CD4-positive, alpha-beta memory T cell (primary cell): Measurements from ENCODE around the gene TPGS2. TPM values are rescaled to one million over a fixed set of nuclear protein-coding genes. Genes with fewer than 3 reads are reported as not detected.
"Not testable (repeated sequence)": the region's sequence is repeated elsewhere in the genome, so short reads cannot be mapped to it uniquely, and the experiment has no call there.

ENCODE experiments used
- CTCF ChIA-PET: fragments of 350-600 bp; sonication (Branson Sonifier 250); formaldehyde crosslinking; loops from one replicate; lab custom pipeline; 2021; ENCODE audit warnings: inconsistent platforms; ENCODE audit not compliant: partially characterized antibody; lab: Charles Lee
- POLR2A ChIA-PET: fragments of 350-600 bp; sonication (Branson Sonifier 250); formaldehyde crosslinking; loops from one replicate; lab custom pipeline; 2021; ENCODE audit not compliant: partially characterized antibody; lab: Charles Lee
- DNase-seq, 5 donors: peaks; one replicate each; pipeline versions ENCODE4 v3.0.0 to v3.0.0-alpha.2; 2020 to 2022; ENCODE audit warnings: mixed read lengths in 1 of 5
- H3K27ac ChIP-seq: one replicate; pipeline ENCODE4 v1.7.0; 2013; ENCODE audit warnings: low read depth, low read length
- H3K27me3 ChIP-seq: 2 replicates; pipeline ENCODE4 v1.7.0; 2013; ENCODE audit warnings: mild to moderate bottlenecking, low read length, moderate library complexity; ENCODE audit not compliant: insufficient read depth
- H3K36me3 ChIP-seq: 2 replicates; pipeline ENCODE4 v1.7.0; 2013; ENCODE audit warnings: mild to moderate bottlenecking, low read length, moderate library complexity; ENCODE audit not compliant: insufficient read depth
- H3K4me1 ChIP-seq: 2 replicates; pipeline ENCODE4 v1.7.0; 2013; ENCODE audit warnings: mild to moderate bottlenecking, low read length, moderate library complexity; ENCODE audit not compliant: insufficient read depth
- H3K4me3 ChIP-seq, 2 donors: one replicate each; pipeline ENCODE4 v1.7.0; 2013; ENCODE audit warnings: low read length in 2 of 2, mild to moderate bottlenecking in 1 of 2
- H3K9me3 ChIP-seq, 2 donors: one replicate each; pipeline ENCODE4 v1.7.0; 2013; ENCODE audit warnings: low read length in 2 of 2, control low read depth in 1 of 2; ENCODE audit not compliant: control insufficient read depth in 1 of 2
- H3K27ac Mint-ChIP-seq, 7 donors: one replicate each; pipeline ENCODE4 v1.8.0; 2020 to 2021; ENCODE audit warnings: mixed read lengths in 7 of 7, mild to moderate bottlenecking in 6 of 7, inconsistent platforms in 3 of 7, moderate library complexity in 3 of 7
- H3K27me3 Mint-ChIP-seq, 2 donors: one replicate each; pipeline ENCODE4 v1.8.0; 2020 to 2021; ENCODE audit warnings: mixed read lengths in 2 of 2
- H3K36me3 Mint-ChIP-seq, 2 donors: one replicate each; pipeline ENCODE4 v1.8.0; 2020 to 2021; ENCODE audit warnings: mixed read lengths in 2 of 2, inconsistent platforms in 1 of 2, mild to moderate bottlenecking in 1 of 2
- H3K4me1 Mint-ChIP-seq, 4 donors: one replicate each; pipeline ENCODE4 v1.8.0; 2020 to 2021; ENCODE audit warnings: mixed read lengths in 4 of 4, mild to moderate bottlenecking in 1 of 4
- H3K4me3 Mint-ChIP-seq, 8 donors: one replicate each; pipeline ENCODE4 v1.8.0; 2020 to 2021; ENCODE audit warnings: mixed read lengths in 8 of 8, mild to moderate bottlenecking in 7 of 8, moderate library complexity in 6 of 8, inconsistent platforms in 3 of 8
- H3K9me3 Mint-ChIP-seq, 8 donors: one replicate each; pipeline ENCODE4 v1.8.0; 2020 to 2021; ENCODE audit warnings: mixed read lengths in 8 of 8, mild to moderate bottlenecking in 5 of 8, inconsistent platforms in 3 of 8, moderate library complexity in 1 of 8
- intact Hi-C: fragments of 100-400 bp; cut with micrococcal nuclease; formaldehyde crosslinking; loops from one replicate; pipeline ENCODE4 v1.15.1; 2023
- polyA plus RNA-seq, 2 donors: library from polyadenylated mRNA; unstranded; fragments of 300-500 nt; fragmentation: Illumina TruSeq; gene quantifications; one replicate each; pipeline ENCODE4 v1.2.3, GENCODE V29; 2021
- total RNA-seq, 2 experiments: library from RNA; stranded (reverse); gene quantifications; one replicate each; pipeline ENCODE4 v1.2.3, GENCODE V29; 2021

Gene TPGS2
- total and polyA plus RNA-seq, 4 experiments from 2014 or later, result 51.6 to 75.3 (median 62.1) TPM

GRCh38 chr18:36826556-36826955, 2.2 kb downstream of the TPGS2 start:
- no peak overlapping the region for H3K27ac Mint-ChIP-seq
- H3K9me3 Mint-ChIP-seq, result no peaks in the 10 kb centered on the region
- Histone ChIP-seq H3K4me1 (peaks cover 26% of the 10 kb centered on the region), H3K27ac (no peak overlapping the region), H3K27me3 (no peaks in the 10 kb centered on the region), H3K4me3 (no peak overlapping the region), H3K36me3 (no peaks in the 10 kb centered on the region), H3K9me3 (no peaks in the 10 kb centered on the region)
- peaks cover 0 to 14% of the 10 kb centered on the region in 2 donors for H3K36me3 Mint-ChIP-seq
- no peak for DNase-seq
- peak overlapping the region in 1 of 8 donors; percentile 39 for H3K4me3 Mint-ChIP-seq
- intact Hi-C loops, result loop anchor here (5.0 kb wide), 1 partner anchor 759 kb away; the partner anchor contains the start of gene RPRD1A
- no peaks in the 10 kb centered on the region for H3K27me3 Mint-ChIP-seq
- ChIA-PET POLR2A (no interaction called here), CTCF (interaction anchor here (4.4 kb wide), 1 partner anchor 15 kb away, joined by 22 read pairs; no protein-coding TSS in a partner anchor)
- peaks cover 24 to 55% (median 38%) of the 10 kb centered on the region in 4 donors for H3K4me1 Mint-ChIP-seq

DNA sequence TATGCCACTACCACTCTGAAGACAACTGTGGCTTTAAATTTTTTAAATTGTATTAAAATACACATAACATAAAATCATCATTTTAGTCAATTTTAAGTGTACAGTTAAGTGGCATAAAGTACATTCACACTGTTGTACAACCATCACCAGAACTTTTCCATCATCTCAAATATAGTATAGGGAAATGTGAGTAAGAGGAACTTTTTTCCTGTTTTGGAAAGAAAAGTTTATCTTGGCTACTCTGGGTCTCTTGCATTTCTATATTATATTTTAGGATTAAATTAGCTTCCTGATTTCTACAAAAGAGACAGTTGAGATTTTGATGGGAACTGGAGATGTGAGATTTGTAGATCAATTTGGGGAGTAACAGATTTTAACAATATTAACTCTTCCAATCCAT, 3.3 kb downstream of the TPGS2 start:
- Mint-ChIP-seq H3K4me1 (peaks cover 21 to 51% (median 34%) of the 10 kb centered on the region in 4 donors), H3K27ac (no peak overlapping the region), H3K36me3 (peaks cover 0 to 21% of the 10 kb centered on the region in 2 donors), H3K27me3 (no peaks in the 10 kb centered on the region), H3K9me3 (no peaks in the 10 kb centered on the region), H3K4me3 (no peak overlapping the region)
- CTCF ChIA-PET, result interaction anchor here (0.6 to 1.1 kb wide), 2 partner anchors 9 to 13 kb away, joined by 3 read pairs; no protein-coding TSS in a partner anchor
- POLR2A ChIA-PET, result no interaction called here
- Histone ChIP-seq H3K4me3 (no peak overlapping the region), H3K9me3 (no peaks in the 10 kb centered on the region), H3K4me1 (peaks cover 25% of the 10 kb centered on the region), H3K27ac (no peak overlapping the region), H3K27me3 (no peaks in the 10 kb centered on the region), H3K36me3 (no peaks in the 10 kb centered on the region)
- intact Hi-C loops, result loop anchor here (5.0 kb wide), 1 partner anchor 758 kb away; the partner anchor contains the start of gene RPRD1A
- DNase-seq, result no peak

DNA sequence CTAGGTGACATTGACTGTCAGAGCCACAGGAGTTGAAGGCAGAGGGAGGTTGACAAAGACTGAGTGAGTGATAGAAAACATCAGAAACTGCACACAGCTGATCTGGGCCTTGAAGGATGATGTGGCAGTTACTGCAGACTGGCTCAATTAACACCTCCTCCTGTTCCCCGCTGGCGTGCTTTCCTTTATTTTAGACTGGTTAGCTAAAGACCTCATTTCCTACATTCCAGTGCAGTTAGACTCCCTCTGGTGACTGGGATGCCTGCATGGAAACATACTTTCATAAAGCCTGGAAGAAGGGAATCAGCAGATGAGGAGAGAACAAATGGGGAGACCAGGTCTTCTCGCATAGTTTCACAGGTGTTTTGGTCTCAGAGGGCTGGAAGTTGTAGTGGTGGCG, 7.1 kb downstream of the TPGS2 start:
- H3K4me1 Mint-ChIP-seq, result peaks cover 8 to 20% (median 10%) of the 10 kb centered on the region in 4 donors
- no peaks in the 10 kb centered on the region for H3K27me3 ChIP-seq
- H3K27ac Mint-ChIP-seq, result no peak overlapping the region
- H3K4me3 ChIP-seq, result no peak overlapping the region
- H3K36me3 Mint-ChIP-seq, result peaks cover 12 to 33% of the 10 kb centered on the region in 2 donors
- intact Hi-C loops, result no loop called here
- peaks cover 6% of the 10 kb centered on the region for H3K36me3 ChIP-seq
- H3K4me3 Mint-ChIP-seq, result no peak overlapping the region
- no peaks in the 10 kb centered on the region for H3K27me3 Mint-ChIP-seq
- no peaks in the 10 kb centered on the region for H3K4me1 ChIP-seq
- no peaks in the 10 kb centered on the region for H3K9me3 Mint-ChIP-seq
- CTCF ChIA-PET, result interaction anchor here (1.1 to 2.7 kb wide), 3 partner anchors 9 to 14 kb away, joined by 3 to 8 read pairs (median 3); no protein-coding TSS in a partner anchor
- no peak overlapping the region for H3K27ac ChIP-seq
- no peaks in the 10 kb centered on the region for H3K9me3 ChIP-seq
- POLR2A ChIA-PET, result no interaction called here
- DNase-seq, result no peak

DNA sequence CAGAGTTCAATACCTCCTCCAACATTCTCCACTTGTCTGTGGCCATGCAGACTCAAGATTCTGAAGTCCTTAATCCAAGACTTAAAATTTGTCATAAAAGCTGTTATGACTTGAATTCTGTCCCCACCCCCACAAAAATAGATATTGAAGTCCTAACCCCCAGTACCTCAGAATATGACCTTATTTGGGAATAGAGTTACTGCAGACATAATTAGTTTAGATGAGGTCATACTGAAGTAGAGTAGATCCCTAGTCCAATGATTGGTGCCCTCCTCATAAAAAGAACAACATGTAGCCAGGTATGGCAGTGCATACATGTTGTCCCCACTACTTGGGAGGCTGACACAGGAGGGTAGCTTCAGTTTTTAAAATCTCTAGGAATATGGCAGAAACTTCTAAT, 9.2 kb downstream of the TPGS2 start:
- POLR2A ChIA-PET, result interaction anchor here (2.8 kb wide), 1 partner anchor 9 kb away, joined by 9 read pairs; the partner anchor contains the start of genes KIAA1328 and TPGS2
- no peaks in the 10 kb centered on the region for H3K9me3 Mint-ChIP-seq
- CTCF ChIA-PET, result interaction anchor here (2.5 to 2.6 kb wide), 2 partner anchors 9 kb away, joined by 10 to 13 read pairs; partner anchors contain the start of genes KIAA1328 and TPGS2
- DNase-seq, result no peak
- intact Hi-C loops, result no loop called here
- H3K36me3 ChIP-seq, result peaks cover 6% of the 10 kb centered on the region
- H3K27me3 Mint-ChIP-seq, result no peaks in the 10 kb centered on the region
- peaks cover 5 to 20% (median 11%) of the 10 kb centered on the region in 4 donors for H3K4me1 Mint-ChIP-seq
- H3K27ac ChIP-seq, result no peak overlapping the region
- H3K9me3 ChIP-seq, result no peaks in the 10 kb centered on the region
- no peaks in the 10 kb centered on the region for H3K27me3 ChIP-seq
- H3K4me1 ChIP-seq, result no peaks in the 10 kb centered on the region
- H3K27ac Mint-ChIP-seq, result no peak overlapping the region
- no peak overlapping the region for H3K4me3 ChIP-seq
- H3K4me3 Mint-ChIP-seq, result no peak overlapping the region
- peaks cover 15 to 48% of the 10 kb centered on the region in 2 donors for H3K36me3 Mint-ChIP-seq

DNA sequence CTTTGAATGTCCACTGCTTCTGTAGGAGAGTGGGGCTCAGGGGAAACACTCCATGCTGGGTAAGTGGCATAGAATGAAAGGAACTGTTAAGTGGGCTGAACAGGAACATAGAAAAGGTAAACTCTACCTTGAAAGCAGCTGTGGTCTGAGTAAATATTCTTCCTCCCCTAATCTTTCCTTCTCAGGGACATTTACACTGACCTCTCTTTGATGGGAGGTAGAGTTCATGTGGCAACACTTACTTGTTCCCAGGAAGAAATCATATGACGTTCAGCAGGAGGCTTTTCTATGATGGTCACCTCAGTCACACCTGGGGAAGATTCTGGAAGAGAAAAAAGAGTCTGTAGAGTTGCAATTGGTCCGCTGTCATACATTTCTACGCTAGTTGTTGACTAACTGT, 10.2 kb downstream of the TPGS2 start:
- Histone ChIP-seq H3K4me3 (no peak overlapping the region), H3K27ac (no peak overlapping the region), H3K4me1 (no peaks in the 10 kb centered on the region), H3K27me3 (no peaks in the 10 kb centered on the region), H3K9me3 (no peaks in the 10 kb centered on the region), H3K36me3 (peaks cover 13% of the 10 kb centered on the region)
- no peaks in the 10 kb centered on the region for H3K27me3 Mint-ChIP-seq
- ChIA-PET POLR2A (interaction anchor here (0.7 to 2.8 kb wide), 2 partner anchors 10 to 413 kb away, joined by 3 to 9 read pairs; partner anchors contain the start of genes KIAA1328 and TPGS2), CTCF (interaction anchor here (1.8 to 2.6 kb wide), 3 partner anchors 8 to 10 kb away, joined by 9 to 13 read pairs (median 10); partner anchors contain the start of genes KIAA1328 and TPGS2)
- no peak overlapping the region for H3K4me3 Mint-ChIP-seq
- intact Hi-C loops, result no loop called here
- H3K27ac Mint-ChIP-seq, result no peak overlapping the region
- no peaks in the 10 kb centered on the region for H3K9me3 Mint-ChIP-seq
- H3K4me1 Mint-ChIP-seq, result peaks cover 7 to 19% (median 9%) of the 10 kb centered on the region in 4 donors
- DNase-seq, result no peak
- H3K36me3 Mint-ChIP-seq, result peaks cover 22 to 58% of the 10 kb centered on the region in 2 donors

GRCh38 chr18:36817039-36817438, 11.8 kb downstream of the TPGS2 start:
- Mint-ChIP-seq H3K4me3 (no peak overlapping the region), H3K9me3 (peaks cover 0 to 2% (median 0%) of the 10 kb centered on the region in 8 donors), H3K27me3 (no peaks in the 10 kb centered on the region), H3K4me1 (peaks cover 10 to 19% (median 13%) of the 10 kb centered on the region in 4 donors), H3K36me3 (peaks cover 22 to 73% of the 10 kb centered on the region in 2 donors), H3K27ac (peak overlapping the region in 3 of 7 donors; percentile 50 to 70 (median 57))
- no peak overlapping the region for H3K4me3 ChIP-seq
- peaks cover 13% of the 10 kb centered on the region for H3K36me3 ChIP-seq
- CTCF ChIA-PET, result interaction anchor here (1.6 to 2.5 kb wide), 3 partner anchors 9 to 799 kb away, joined by 3 to 13 read pairs (median 9); partner anchors contain the start of genes KIAA1328 and TPGS2
- no peaks in the 10 kb centered on the region for H3K4me1 ChIP-seq
- DNase-seq, result no peak
- H3K27ac ChIP-seq, result no peak overlapping the region
- no peaks in the 10 kb centered on the region for H3K9me3 ChIP-seq
- H3K27me3 ChIP-seq, result no peaks in the 10 kb centered on the region
- intact Hi-C loops, result no loop called here
- POLR2A ChIA-PET, result no interaction called here

DNA sequence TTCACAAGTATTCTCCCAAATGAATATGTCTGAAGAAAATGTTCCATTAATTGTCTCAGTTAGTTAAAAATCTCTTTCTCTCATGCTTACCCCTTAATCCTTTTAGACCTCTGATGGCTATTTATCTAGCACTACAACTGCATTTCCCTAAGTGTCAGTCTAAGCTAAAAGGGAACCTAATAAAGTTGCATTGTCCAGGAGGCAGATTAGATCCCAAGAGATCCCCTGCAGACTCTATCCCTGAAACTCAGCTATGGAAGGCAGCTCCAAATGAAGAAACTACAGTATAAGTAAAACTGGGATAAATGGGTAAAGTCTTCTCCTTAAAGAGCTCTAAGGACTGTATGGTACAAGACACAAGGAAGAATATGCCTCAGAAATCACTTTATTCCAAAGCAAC, 12.7 kb downstream of the TPGS2 start:
- H3K9me3 ChIP-seq, POLR2A ChIA-PET, CTCF ChIA-PET, H3K27ac ChIP-seq, H3K4me3 Mint-ChIP-seq, H3K27me3 ChIP-seq, intact Hi-C loops, DNase-seq, H3K4me3 ChIP-seq, H3K27me3 Mint-ChIP-seq, H3K9me3 Mint-ChIP-seq, H3K4me1 ChIP-seq: not testable (repeated sequence)
- Mint-ChIP-seq H3K27ac (peak overlapping the region in 2 of 7 donors; percentile 41 to 72), H3K4me1 (peaks cover 6 to 17% (median 10%) of the 10 kb centered on the region in 4 donors), H3K36me3 (peaks cover 22 to 74% of the 10 kb centered on the region in 2 donors)
- H3K36me3 ChIP-seq, result peaks cover 13% of the 10 kb centered on the region
